Endothelial cell of umbilical vein (primary cell): ENCODE data around the gene ANKK1. TPM values are rescaled to one million over a fixed set of nuclear protein-coding genes. Genes with fewer than 3 reads are reported as not detected.

Experiments
- BruUV-seq: library from RNA; stranded (reverse); fragments of 400-500 nt; replicated peaks from 2 replicates; lab custom pipeline; 2021; lab: Mats Ljungman, UMichigan
- CTCF ChIA-PET: fragments of 300-600, 350-600 bp; sonication (Branson Sonifier 250); formaldehyde crosslinking; loops from one replicate; lab custom pipeline; 2021; ENCODE audit warnings: antibody characterized with exemption, inconsistent platforms; lab: Charles Lee
- POLR2A ChIA-PET: fragments of 300-600, 350-600 bp; sonication (Branson Sonifier 250); formaldehyde crosslinking; loops from one replicate; lab custom pipeline; 2021; ENCODE audit warnings: antibody characterized with exemption, inconsistent platforms; lab: Charles Lee
- DNase-seq: peaks from one replicate; pipeline ENCODE4 v3.0.0-alpha.2; 2011; ENCODE audit warnings: low read depth, low spot score
- FAIRE-seq: peaks from 2 replicates; lab custom pipeline; 2011; peaks lifted over from hg19 to GRCh38; lab: Jason Lieb, UNC
- H2AFZ ChIP-seq: 2 replicates; pipeline ENCODE4 v1.6.0; 2012; ENCODE audit warnings: low read depth, low read length, control low read depth, inconsistent platforms
- H3K27ac ChIP-seq: 2 replicates; pipeline ENCODE4 v1.5.1; 2011; ENCODE audit warnings: low read depth, mild to moderate bottlenecking, control low read depth, low read length, moderate library complexity; ENCODE audit not compliant: insufficient read depth
- H3K27me3 ChIP-seq, 2 experiments: 2 replicates each; pipeline versions ENCODE4 v1.6.0 to v1.6.1; 2011; ENCODE audit warnings: low read length in 2 of 2, mixed read lengths in 1 of 2; ENCODE audit not compliant: control insufficient read depth in 2 of 2, insufficient read depth in 2 of 2
- H3K36me3 ChIP-seq, 2 experiments: 2 replicates in 1 of 2; 3 replicates in 1 of 2; pipeline ENCODE4 v1.5.1; 2011; ENCODE audit warnings: low read length in 2 of 2, mild to moderate bottlenecking in 1 of 2, moderate library complexity in 1 of 2; ENCODE audit not compliant: control insufficient read depth in 2 of 2, insufficient read depth in 2 of 2; ENCODE audit errors: extremely low read depth in 1 of 2
- H3K4me1 ChIP-seq: 3 replicates; pipeline ENCODE4 v1.5.1; 2011; ENCODE audit warnings: mild to moderate bottlenecking, low read length; ENCODE audit not compliant: control insufficient read depth, insufficient read depth; ENCODE audit errors: extremely low read depth
- H3K4me2 ChIP-seq: 2 replicates; pipeline ENCODE4 v1.6.1; 2011; ENCODE audit warnings: low read length, control low read depth, mixed read lengths; ENCODE audit not compliant: insufficient read depth
- H3K4me3 ChIP-seq, 3 experiments: fragments of 200-600 bp in 1 of 3; sonication (generic), shearing (Covaris generic) in 1 of 3; replicated peaks in 1 of 3; 2 replicates each; pipeline ENCODE4 v1.5.1; 2011 to 2016; ENCODE audit warnings: control low read depth in 3 of 3, low read length in 3 of 3, mild to moderate bottlenecking in 2 of 3, inconsistent platforms in 1 of 3, low read depth in 1 of 3, moderate library complexity in 1 of 3; ENCODE audit not compliant: insufficient read depth in 1 of 3
- H3K79me2 ChIP-seq: 2 replicates; pipeline ENCODE4 v1.6.0; 2012; ENCODE audit warnings: low read length, inconsistent platforms; ENCODE audit not compliant: control insufficient read depth, insufficient read depth
- H3K9ac ChIP-seq: replicated peaks from 2 replicates; pipeline ENCODE3; 2011; ENCODE audit warnings: low read length, control low read depth; ENCODE audit not compliant: insufficient read depth; ENCODE audit errors: extremely low read depth
- H3K9me1 ChIP-seq: replicated peaks from 3 replicates; pipeline ENCODE4 v1.6.0; 2011; ENCODE audit warnings: mild to moderate bottlenecking, low read length; ENCODE audit not compliant: control insufficient read depth, insufficient read depth; ENCODE audit errors: extremely low read depth
- H3K9me3 ChIP-seq: replicated peaks from 2 replicates; pipeline ENCODE4 v1.5.1; 2012; ENCODE audit warnings: low read length, inconsistent platforms; ENCODE audit not compliant: control insufficient read depth, insufficient read depth
- H4K20me1 ChIP-seq: replicated peaks from 2 replicates; pipeline ENCODE3; 2011; ENCODE audit warnings: mild to moderate bottlenecking, low read length; ENCODE audit not compliant: control insufficient read depth, insufficient read depth; ENCODE audit errors: extremely low read depth
- EZH2 ChIP-seq: IDR thresholded peaks from 2 replicates; pipeline ENCODE4 v1.6.1; 2012; ENCODE audit warnings: borderline replicate concordance, low read depth, mild to moderate bottlenecking, moderate library complexity, low read length, inconsistent platforms; ENCODE audit not compliant: severe bottlenecking
- FOS ChIP-seq: IDR thresholded peaks from 2 replicates; pipeline ENCODE4 v1.6.1; 2011; ENCODE audit warnings: mild to moderate bottlenecking, low read length, moderate library complexity, borderline replicate concordance; ENCODE audit not compliant: insufficient read depth
- GATA2 ChIP-seq: IDR thresholded peaks from 2 replicates; pipeline ENCODE4 v1.7.0; 2011; ENCODE audit warnings: low read depth, mild to moderate bottlenecking, moderate library complexity, mixed read lengths, low read length; ENCODE audit not compliant: insufficient read length, insufficient read depth
- JUN ChIP-seq: IDR thresholded peaks from 2 replicates; pipeline ENCODE4 v1.6.1; 2011; ENCODE audit warnings: borderline replicate concordance, low read depth; ENCODE audit not compliant: insufficient read length, insufficient read depth
- MYC ChIP-seq: IDR thresholded peaks from one replicate; pipeline ENCODE4 v1.6.1; 2011; ENCODE audit warnings: mild to moderate bottlenecking, low read depth, low read length
- POLR2A ChIP-seq: IDR thresholded peaks from 2 replicates; pipeline ENCODE4 v1.6.1; 2012; ENCODE audit warnings: low read depth, mild to moderate bottlenecking, control low read depth, low read length
- POLR2AphosphoS5 ChIP-seq: IDR thresholded peaks from 2 replicates; pipeline ENCODE4 v1.6.1; 2012; ENCODE audit warnings: low read depth, mild to moderate bottlenecking, control low read depth, low read length, moderate library complexity; ENCODE audit not compliant: insufficient read depth
- dilution Hi-C: fragments of 300-500 bp; cut with MboI; formaldehyde crosslinking; loops from one replicate; pipeline ENCODE4 v1.15.0; 2019; ENCODE audit warnings: low sequenced_read_pairs; ENCODE audit not compliant: extremely low pct_ligation_motif_present
- intact Hi-C: fragments of 100-400 bp; cut with micrococcal nuclease; formaldehyde crosslinking; loops from one replicate; pipeline ENCODE4 v1.10.0; 2022
- polyA plus RNA-seq, 4 experiments: library from polyadenylated mRNA; depleted of rRNA in 3 of 4; stranded (reverse) in 3 of 4; unstranded in 1 of 4; fragments of >200 nt; gene quantifications; 2 replicates each; pipeline versions ENCODE4 v1.2.1 to v1.2.3, GENCODE V29; 2011 to 2012; ENCODE audit warnings: missing spikeins in 1 of 4
- total RNA-seq: library from RNA; stranded (reverse); gene quantifications from 2 replicates; pipeline ENCODE4 v1.2.3, GENCODE V29; 2021
- TF ChIP-seq, protein P1 (sequence below), 2 donors: IDR thresholded peaks; 1 replicate in 1 of 2; 2 replicates in 1 of 2; pipeline ENCODE4 v1.5.1; 2011; ENCODE audit warnings: low read length in 2 of 2, mild to moderate bottlenecking in 2 of 2, moderate library complexity in 2 of 2, control low read depth in 1 of 2, inconsistent platforms in 1 of 2, low read depth in 1 of 2; ENCODE audit not compliant: insufficient read depth in 1 of 2; ENCODE audit errors: extremely low read depth in 1 of 2
- TF ChIP-seq, protein P2 (sequence below): IDR thresholded peaks from 2 replicates; pipeline ENCODE4 v1.6.1; 2011; ENCODE audit not compliant: insufficient read depth, insufficient read length

Gene ANKK1
- total and polyA plus RNA-seq, 2 donors (not counting 3 experiments of a cell fraction or from before 2014, with no cell fraction given) = not detected

DNA sequence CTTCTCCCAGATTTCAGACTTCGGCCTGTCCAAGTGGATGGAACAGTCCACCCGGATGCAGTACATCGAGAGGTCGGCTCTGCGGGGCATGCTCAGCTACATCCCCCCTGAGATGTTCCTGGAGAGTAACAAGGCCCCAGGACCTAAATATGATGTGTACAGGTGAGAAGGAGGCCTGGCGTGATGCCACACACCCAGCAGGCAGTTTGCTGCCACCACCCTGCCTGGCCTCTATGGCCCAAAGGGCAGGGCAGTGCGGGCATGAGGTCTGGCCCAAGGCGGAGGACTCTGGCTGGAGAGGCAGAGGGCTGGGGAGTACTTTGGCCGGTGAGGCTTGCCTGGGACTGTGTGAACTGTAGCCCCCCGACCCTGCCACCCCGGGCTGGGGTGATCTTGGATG lies 7.3 kb downstream of the ANKK1 start:
- no peaks in the 10 kb centered on the region for H3K4me1 ChIP-seq
- no peak for FAIRE-seq
- H4K20me1 ChIP-seq = no peaks in the 10 kb centered on the region
- peaks cover 0 to 2% of the 10 kb centered on the region in 2 experiments for H3K27me3 ChIP-seq
- intact Hi-C loops = no loop called here
- no peak for TF ChIP-seq GATA2
- TF ChIP-seq, protein P1, sequence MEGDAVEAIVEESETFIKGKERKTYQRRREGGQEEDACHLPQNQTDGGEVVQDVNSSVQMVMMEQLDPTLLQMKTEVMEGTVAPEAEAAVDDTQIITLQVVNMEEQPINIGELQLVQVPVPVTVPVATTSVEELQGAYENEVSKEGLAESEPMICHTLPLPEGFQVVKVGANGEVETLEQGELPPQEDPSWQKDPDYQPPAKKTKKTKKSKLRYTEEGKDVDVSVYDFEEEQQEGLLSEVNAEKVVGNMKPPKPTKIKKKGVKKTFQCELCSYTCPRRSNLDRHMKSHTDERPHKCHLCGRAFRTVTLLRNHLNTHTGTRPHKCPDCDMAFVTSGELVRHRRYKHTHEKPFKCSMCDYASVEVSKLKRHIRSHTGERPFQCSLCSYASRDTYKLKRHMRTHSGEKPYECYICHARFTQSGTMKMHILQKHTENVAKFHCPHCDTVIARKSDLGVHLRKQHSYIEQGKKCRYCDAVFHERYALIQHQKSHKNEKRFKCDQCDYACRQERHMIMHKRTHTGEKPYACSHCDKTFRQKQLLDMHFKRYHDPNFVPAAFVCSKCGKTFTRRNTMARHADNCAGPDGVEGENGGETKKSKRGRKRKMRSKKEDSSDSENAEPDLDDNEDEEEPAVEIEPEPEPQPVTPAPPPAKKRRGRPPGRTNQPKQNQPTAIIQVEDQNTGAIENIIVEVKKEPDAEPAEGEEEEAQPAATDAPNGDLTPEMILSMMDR (IDR thresholded peaks at IDR 0.05; ENCODE audit: extremely low read depth in 1 of 2, insufficient read depth in 1 of 2, low read depth in 1 of 2, low read length in 2 of 2) = no peak
- no peak overlapping the region for H3K27ac ChIP-seq
- no peak overlapping the region for H2AFZ ChIP-seq
- no peaks in the 10 kb centered on the region for H3K36me3 ChIP-seq
- ChIA-PET CTCF (no interaction called here), POLR2A (no interaction called here)
- H3K4me3 ChIP-seq = no peak overlapping the region
- DNase-seq = no peak
- H3K79me2 ChIP-seq = no peaks in the 10 kb centered on the region
- BruUV-seq = no TSS peak
- no peak overlapping the region for H3K4me2 ChIP-seq
- no peaks in the 10 kb centered on the region for H3K9me1 ChIP-seq
- H3K9ac ChIP-seq = no peak overlapping the region
- dilution Hi-C loops = no loop called here
- H3K9me3 ChIP-seq = no peaks in the 10 kb centered on the region

DNA sequence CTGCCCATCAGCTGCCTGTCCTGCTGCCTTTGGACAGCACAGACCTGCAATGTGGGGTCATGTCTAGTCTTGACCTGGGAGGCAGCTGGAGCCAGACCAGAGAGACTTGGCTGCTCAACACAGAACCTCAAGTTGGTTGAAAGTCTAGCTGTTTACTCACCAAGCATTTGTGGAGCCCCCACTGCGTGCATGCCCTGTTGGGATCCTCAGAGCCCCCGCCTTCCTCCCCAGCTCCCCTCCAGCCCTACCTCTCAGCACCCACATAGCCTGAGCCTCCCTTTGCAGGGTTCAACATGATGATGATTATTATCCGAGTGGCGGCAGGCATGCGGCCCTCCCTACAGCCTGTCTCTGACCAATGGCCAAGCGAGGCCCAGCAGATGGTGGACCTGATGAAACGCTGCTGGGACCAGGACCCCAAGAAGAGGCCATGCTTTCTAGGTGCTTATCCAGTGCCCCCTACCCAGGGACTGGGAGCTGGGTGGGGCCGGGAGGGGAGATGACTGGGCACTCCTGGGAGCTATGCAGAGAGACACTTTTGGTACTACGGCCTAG lies 8.3 kb downstream of the ANKK1 start:
- H3K9me1 ChIP-seq = no peaks in the 10 kb centered on the region
- H3K9me3 ChIP-seq = no peaks in the 10 kb centered on the region
- DNase-seq = no peak
- no peak overlapping the region for H3K27ac ChIP-seq
- H2AFZ ChIP-seq = no peak overlapping the region
- no peaks in the 10 kb centered on the region for H3K79me2 ChIP-seq
- POLR2A ChIA-PET = no interaction called here
- H3K9ac ChIP-seq = no peak overlapping the region
- H3K4me2 ChIP-seq = no peak overlapping the region
- H4K20me1 ChIP-seq = no peaks in the 10 kb centered on the region
- no peaks in the 10 kb centered on the region for H3K36me3 ChIP-seq
- TF ChIP-seq FOS (no peak), POLR2AphosphoS5 (no peak), GATA2 (no peak), EZH2 (no peak), MYC (no peak), JUN (no peak), POLR2A (no peak)
- TF ChIP-seq, protein P2, sequence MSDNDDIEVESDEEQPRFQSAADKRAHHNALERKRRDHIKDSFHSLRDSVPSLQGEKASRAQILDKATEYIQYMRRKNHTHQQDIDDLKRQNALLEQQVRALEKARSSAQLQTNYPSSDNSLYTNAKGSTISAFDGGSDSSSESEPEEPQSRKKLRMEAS = no peak
- TF ChIP-seq, protein P1 (IDR thresholded peaks at IDR 0.05; ENCODE audit: extremely low read depth in 1 of 2, insufficient read depth in 1 of 2, low read depth in 1 of 2, low read length in 2 of 2) = no peak
- no peaks in the 10 kb centered on the region for H3K4me1 ChIP-seq
- peaks cover 0 to 2% of the 10 kb centered on the region in 2 experiments for H3K27me3 ChIP-seq
- CTCF ChIA-PET = interaction anchor here (0.9 kb wide), 1 partner anchor 106 kb away, joined by 3 read pairs; no protein-coding TSS in a partner anchor
- dilution Hi-C loops = no loop called here
- H3K4me3 ChIP-seq = no peak overlapping the region
- BruUV-seq = no TSS peak
- intact Hi-C loops = no loop called here
- FAIRE-seq = no peak
